SK-N-SH (cell line): ENCODE measurements around the gene TMEM147. TPM values are rescaled to one million over a fixed set of nuclear protein-coding genes. Genes with fewer than 3 reads are reported as not detected.

Experiments used
- CTCF ChIA-PET: fragments of 300-600, 350-600 bp; formaldehyde crosslinking; extraction: SDS; loops from one replicate; lab custom pipeline; 2021; lab: Yijun Ruan, JAX
- POLR2A ChIA-PET: fragments of 350-600 bp; sonication (Branson Sonifier 250); formaldehyde crosslinking; extraction: SDS; loops from one replicate; lab custom pipeline; 2020; ENCODE audit warnings: antibody characterized with exemption, inconsistent platforms; lab: Yijun Ruan, JAX
- DNase-seq: peaks from one replicate; pipeline ENCODE4 v3.0.0; 2012
- H2AFZ ChIP-seq: fragments of 200-600 bp; sonication (generic); 2 replicates; pipeline ENCODE4 v1.8.1; 2016; ENCODE audit warnings: antibody characterized with exemption, mild to moderate bottlenecking, low read depth
- H3F3A ChIP-seq: fragments of 200-600 bp; sonication (generic); replicated peaks from 2 replicates; pipeline ENCODE3; 2016; ENCODE audit warnings: antibody characterized with exemption, mild to moderate bottlenecking; ENCODE audit not compliant: insufficient read depth
- H3K27ac ChIP-seq, 2 experiments: fragments of 200-500 bp in 1 of 2; fragments of 200-600 bp in 1 of 2; sonication (Bioruptor generic) in 1 of 2; sonication (generic), shearing (Covaris generic) in 1 of 2; 2 replicates each; pipeline versions ENCODE4 v1.5.1 to v1.6.1; 2014 to 2016; ENCODE audit warnings: low read depth in 2 of 2, inconsistent platforms in 1 of 2, low read length in 1 of 2, mild to moderate bottlenecking in 1 of 2, mixed read lengths in 1 of 2
- H3K27me3 ChIP-seq: fragments of 200-600 bp; sonication (generic), shearing (Covaris generic); 2 replicates; pipeline ENCODE4 v1.6.1; 2016; ENCODE audit warnings: mixed run types; ENCODE audit not compliant: insufficient read depth
- H3K36me3 ChIP-seq, 2 experiments: fragments of 200-500 bp in 1 of 2; fragments of 200-600 bp in 1 of 2; sonication (Bioruptor generic) in 1 of 2; sonication (generic) in 1 of 2; replicated peaks in 1 of 2; 2 replicates each; pipeline versions ENCODE3 to v1.5.1; 2014 to 2016; ENCODE audit warnings: low read length in 1 of 2, mild to moderate bottlenecking in 1 of 2; ENCODE audit not compliant: insufficient read depth in 2 of 2, control insufficient read depth in 1 of 2
- H3K4me1 ChIP-seq, 2 experiments: fragments of 200-500 bp in 1 of 2; fragments of 200-600 bp in 1 of 2; sonication (Bioruptor generic) in 1 of 2; sonication (generic), shearing (Covaris generic) in 1 of 2; 2 replicates each; pipeline versions ENCODE4 v1.5.1 to v1.6.1; 2014 to 2016; ENCODE audit warnings: low read depth in 1 of 2, low read length in 1 of 2, mixed run types in 1 of 2; ENCODE audit not compliant: insufficient read depth in 2 of 2, control insufficient read depth in 1 of 2
- H3K4me2 ChIP-seq: fragments of 200-600 bp; sonication (generic), shearing (Covaris generic); 2 replicates; pipeline ENCODE4 v1.6.1; 2017; ENCODE audit warnings: mixed run types
- H3K4me3 ChIP-seq, 2 experiments: fragments of 200-500 bp in 1 of 2; fragments of 200-600 bp in 1 of 2; sonication (Bioruptor generic) in 1 of 2; sonication (generic), shearing (Covaris generic) in 1 of 2; 2 replicates each; pipeline versions ENCODE4 v1.5.1 to v1.8.1; 2014 to 2016; ENCODE audit warnings: low read depth in 2 of 2, inconsistent platforms in 1 of 2, low read length in 1 of 2, mild to moderate bottlenecking in 1 of 2, mixed read lengths in 1 of 2, moderate library complexity in 1 of 2
- H3K79me2 ChIP-seq: fragments of 200-600 bp; sonication (generic); 2 replicates; pipeline ENCODE4 v1.8.1; 2017; ENCODE audit warnings: mild to moderate bottlenecking; ENCODE audit not compliant: insufficient read depth
- H3K9ac ChIP-seq: fragments of 200-600 bp; sonication (generic); 2 replicates; pipeline ENCODE4 v1.6.1; 2017; ENCODE audit warnings: mixed run types
- H3K9me2 ChIP-seq: fragments of 200-600 bp; sonication (generic); 2 replicates; pipeline ENCODE4 v1.6.1; 2017; ENCODE audit warnings: mixed run types
- H3K9me3 ChIP-seq: fragments of 200-600 bp; sonication (generic); 2 replicates; pipeline ENCODE4 v1.6.1; 2017; ENCODE audit warnings: mixed run types, mild to moderate bottlenecking, moderate library complexity
- H4K20me1 ChIP-seq: fragments of 200-600 bp; sonication (generic); 2 replicates; pipeline ENCODE4 v1.6.1; 2017; ENCODE audit warnings: mild to moderate bottlenecking, mixed run types; ENCODE audit not compliant: insufficient read depth
- CHD2 ChIP-seq: fragments of 150-350 bp; IDR thresholded peaks from 2 replicates; pipeline ENCODE4 v1.6.1; 2018; ENCODE audit warnings: low read length; ENCODE audit not compliant: partially characterized antibody
- FOSL2 ChIP-seq: IDR thresholded peaks from 2 replicates; pipeline ENCODE4 v1.4.0; 2012; ENCODE audit warnings: low read depth, mild to moderate bottlenecking, moderate library complexity, borderline replicate concordance
- FOXM1 ChIP-seq: IDR thresholded peaks from 2 replicates; pipeline ENCODE4 v1.4.0; 2012; ENCODE audit warnings: low read depth, mild to moderate bottlenecking
- GABPA ChIP-seq: IDR thresholded peaks from 2 replicates; pipeline ENCODE4 v1.4.0; 2012; ENCODE audit warnings: low read depth, mild to moderate bottlenecking
- GATA2 ChIP-seq: sonication (generic); formaldehyde crosslinking; IDR thresholded peaks from 2 replicates; pipeline ENCODE4 v1.5.0; 2020; ENCODE audit warnings: mild to moderate bottlenecking, missing genetic modification reagents
- JUND ChIP-seq: IDR thresholded peaks from 2 replicates; pipeline ENCODE4 v1.4.0; 2012
- MEF2A ChIP-seq: IDR thresholded peaks from 2 replicates; pipeline ENCODE4 v1.4.0; 2012; ENCODE audit warnings: low read depth, borderline replicate concordance
- POLR2AphosphoS5 ChIP-seq: IDR thresholded peaks from 2 replicates; pipeline ENCODE4 v1.6.1; 2012; ENCODE audit warnings: low read depth, low read length
- RAD21 ChIP-seq: IDR thresholded peaks from 2 replicates; pipeline ENCODE4 v1.6.1; 2012; ENCODE audit warnings: mild to moderate bottlenecking, low read length
- RCOR1 ChIP-seq: fragments of 150-350 bp; IDR thresholded peaks from 2 replicates; pipeline ENCODE4 v1.6.1; 2017; ENCODE audit warnings: antibody characterized with exemption, low read length
- RFX5 ChIP-seq: IDR thresholded peaks from 2 replicates; pipeline ENCODE4 v1.6.1; 2012; ENCODE audit warnings: mild to moderate bottlenecking, improper control_type of control experiment, low read length
- RXRA ChIP-seq: IDR thresholded peaks from 2 replicates; pipeline ENCODE4 v1.4.0; 2012; ENCODE audit warnings: low read depth, mild to moderate bottlenecking, borderline replicate concordance
- SIN3A ChIP-seq: IDR thresholded peaks from 2 replicates; pipeline ENCODE4 v1.6.1; 2012; ENCODE audit warnings: low read depth, mild to moderate bottlenecking, low read length, moderate library complexity, borderline replicate concordance
- SMC3 ChIP-seq: IDR thresholded peaks from 2 replicates; pipeline ENCODE4 v1.6.1; 2012; ENCODE audit warnings: low read depth, low read length, improper control_type of control experiment
- TEAD4 ChIP-seq: IDR thresholded peaks from 2 replicates; pipeline ENCODE4 v1.4.0; 2012; ENCODE audit warnings: mild to moderate bottlenecking, borderline replicate concordance; ENCODE audit not compliant: insufficient read depth
- YY1 ChIP-seq: IDR thresholded peaks from 2 replicates; pipeline ENCODE4 v1.4.0; 2012; ENCODE audit warnings: low read depth, mild to moderate bottlenecking
- WGBS: methylation state at CpG from one replicate; pipeline ENCODE4 v1.1.6; 2017; ENCODE audit warnings: low lambda C conversion rate; 5-methylcytosine and 5-hydroxymethylcytosine counted together
- polyA plus RNA-seq, 3 experiments: library from polyadenylated mRNA; depleted of rRNA; stranded (reverse); fragments of >200 nt; gene quantifications; 2 replicates each; pipeline ENCODE4 v1.2.3, GENCODE V29; 2012
- TF ChIP-seq, protein P1 (sequence below): fragments of 200-600 bp; sonication (generic); IDR thresholded peaks from 2 replicates; pipeline ENCODE4 v1.6.1; 2017; ENCODE audit warnings: antibody characterized with exemption, mild to moderate bottlenecking, moderate library complexity
- TF ChIP-seq, protein P2 (sequence below): IDR thresholded peaks from 2 replicates; pipeline ENCODE4 v1.4.0; 2012; ENCODE audit warnings: low read depth
- TF ChIP-seq, protein P3 (sequence below): IDR thresholded peaks from 2 replicates; pipeline ENCODE4 v1.4.0; 2012; ENCODE audit warnings: low read depth, borderline replicate concordance
- TF ChIP-seq, protein P4 (sequence below): IDR thresholded peaks from 2 replicates; pipeline ENCODE4; 2012

The TMEM147 gene
- polyA plus RNA-seq, 1 of the 3 experiments (the other 2 are of a cell fraction), result 202 TPM

DNA sequence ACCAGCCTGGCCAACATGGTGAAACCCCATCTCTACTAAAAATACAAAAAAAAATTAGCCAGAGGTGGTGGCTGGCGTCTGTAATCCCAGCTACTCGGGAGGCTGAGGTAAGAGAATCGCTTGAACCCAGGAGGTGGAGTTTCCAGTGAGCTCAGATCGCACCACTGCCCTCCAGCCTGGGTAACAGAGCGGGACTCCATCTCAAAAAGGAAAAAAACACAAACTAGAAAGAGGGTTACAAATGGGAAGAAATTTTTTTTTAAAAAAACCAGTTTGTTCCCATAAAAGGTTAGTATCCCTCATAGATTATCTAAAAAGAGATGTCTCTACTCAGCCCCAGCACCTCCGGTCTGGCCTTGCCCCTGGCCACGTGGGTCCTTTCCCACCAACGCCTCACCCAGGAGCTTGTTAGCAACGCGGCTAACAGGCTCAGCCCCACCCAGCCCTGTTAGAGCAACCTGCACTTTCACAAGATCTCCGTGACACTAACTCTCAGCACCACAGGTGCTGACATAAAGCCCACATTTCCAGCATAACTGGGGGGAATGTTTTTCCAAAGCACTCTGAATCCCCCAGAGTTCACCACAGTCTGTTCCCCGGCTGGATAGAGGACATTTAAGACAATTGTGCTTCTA is 36.3 kb upstream of the TMEM147 start (continued):
- TF ChIP-seq MEF2A (no peak), GATA2 (no peak)

DNA sequence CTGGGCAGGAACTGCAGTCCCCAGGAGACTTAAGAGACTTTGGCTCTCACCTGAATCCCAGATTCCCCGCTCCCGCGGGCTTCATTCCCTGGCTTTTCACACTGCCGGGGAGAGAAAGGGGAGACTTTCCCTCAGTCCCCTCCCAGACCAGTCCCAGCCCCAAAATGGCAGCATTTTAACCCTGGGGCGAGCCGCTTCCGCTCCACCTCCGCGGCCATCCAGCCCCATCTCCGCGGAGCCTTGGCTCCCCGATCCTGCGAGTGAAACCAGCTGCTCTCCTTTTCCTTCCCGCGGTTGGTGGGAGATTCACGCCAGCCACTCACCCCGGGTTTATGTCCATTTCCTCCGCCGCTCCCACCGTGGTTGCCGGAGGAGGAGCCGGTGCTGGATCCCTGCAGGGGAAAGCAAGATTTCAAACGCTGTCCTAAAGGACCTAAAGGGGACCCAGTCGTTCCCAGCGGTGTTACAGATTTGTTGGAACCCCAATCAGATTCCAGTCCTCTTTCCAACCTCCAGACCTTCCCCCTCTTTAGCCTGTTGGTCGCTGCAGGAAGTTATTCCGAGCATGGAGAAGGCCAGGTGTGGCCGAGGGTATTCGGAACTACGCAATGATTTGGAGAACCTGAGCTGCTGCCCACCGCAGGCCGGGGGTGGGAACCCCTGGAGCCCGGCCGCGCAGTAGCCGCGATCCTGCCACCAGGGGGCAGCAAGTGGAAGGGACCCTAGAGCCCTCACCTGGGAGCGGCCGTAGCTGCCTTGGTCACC is 35.4 kb upstream of the TMEM147 start:
- no peak overlapping the region for H3K9ac ChIP-seq
- H3K4me2 ChIP-seq, result peak overlapping the region; percentile 53
- POLR2A ChIA-PET, result interaction anchor here (0.6 kb wide), 1 partner anchor 11 kb away, joined by 4 read pairs; no protein-coding TSS in a partner anchor
- under 1% methylated on average over 33 of the region's 39 CpGs for WGBS
- H3K9me2 ChIP-seq, result no peaks in the 10 kb centered on the region
- H4K20me1 ChIP-seq, result no peaks in the 10 kb centered on the region
- H3K79me2 ChIP-seq, result no peaks in the 10 kb centered on the region
- no peaks in the 10 kb centered on the region for H3K9me3 ChIP-seq
- TF ChIP-seq FOSL2 (no peak), TEAD4 (peak; percentile 61; the same call in 1 of the 2 replicates), JUND (no peak), SMC3 (peak; percentile 37; the same call in 1 of the 2 replicates), RAD21 (peak; percentile 42)
- TF ChIP-seq, protein P1, sequence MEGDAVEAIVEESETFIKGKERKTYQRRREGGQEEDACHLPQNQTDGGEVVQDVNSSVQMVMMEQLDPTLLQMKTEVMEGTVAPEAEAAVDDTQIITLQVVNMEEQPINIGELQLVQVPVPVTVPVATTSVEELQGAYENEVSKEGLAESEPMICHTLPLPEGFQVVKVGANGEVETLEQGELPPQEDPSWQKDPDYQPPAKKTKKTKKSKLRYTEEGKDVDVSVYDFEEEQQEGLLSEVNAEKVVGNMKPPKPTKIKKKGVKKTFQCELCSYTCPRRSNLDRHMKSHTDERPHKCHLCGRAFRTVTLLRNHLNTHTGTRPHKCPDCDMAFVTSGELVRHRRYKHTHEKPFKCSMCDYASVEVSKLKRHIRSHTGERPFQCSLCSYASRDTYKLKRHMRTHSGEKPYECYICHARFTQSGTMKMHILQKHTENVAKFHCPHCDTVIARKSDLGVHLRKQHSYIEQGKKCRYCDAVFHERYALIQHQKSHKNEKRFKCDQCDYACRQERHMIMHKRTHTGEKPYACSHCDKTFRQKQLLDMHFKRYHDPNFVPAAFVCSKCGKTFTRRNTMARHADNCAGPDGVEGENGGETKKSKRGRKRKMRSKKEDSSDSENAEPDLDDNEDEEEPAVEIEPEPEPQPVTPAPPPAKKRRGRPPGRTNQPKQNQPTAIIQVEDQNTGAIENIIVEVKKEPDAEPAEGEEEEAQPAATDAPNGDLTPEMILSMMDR, result peak; percentile 88
- CTCF ChIA-PET, result interaction anchor here (0.5 to 8.3 kb wide), 43 partner anchors 8 to 332 kb away, joined by 3 to 127 read pairs (median 4); partner anchors contain the start of genes ATP4A, FFAR3 and KRTDAP
- H3F3A ChIP-seq, result no peaks in the 10 kb centered on the region
- no peaks in the 10 kb centered on the region; a peak in 2 of 4 replicates for H3K4me1 ChIP-seq
- H3K27ac ChIP-seq, result no peak overlapping the region
- H2AFZ ChIP-seq, result 0 out of 2 replicates have a peak overlapping the region, but pooled peaks have one; percentile 66
- peak; percentile 90 for DNase-seq
- H3K36me3 ChIP-seq, result no peaks in the 10 kb centered on the region
- peaks cover 86% of the 10 kb centered on the region for H3K27me3 ChIP-seq
- peak overlapping the region in 1 of 2 experiments; percentile 46; a peak in 1 of 4 replicates for H3K4me3 ChIP-seq

DNA sequence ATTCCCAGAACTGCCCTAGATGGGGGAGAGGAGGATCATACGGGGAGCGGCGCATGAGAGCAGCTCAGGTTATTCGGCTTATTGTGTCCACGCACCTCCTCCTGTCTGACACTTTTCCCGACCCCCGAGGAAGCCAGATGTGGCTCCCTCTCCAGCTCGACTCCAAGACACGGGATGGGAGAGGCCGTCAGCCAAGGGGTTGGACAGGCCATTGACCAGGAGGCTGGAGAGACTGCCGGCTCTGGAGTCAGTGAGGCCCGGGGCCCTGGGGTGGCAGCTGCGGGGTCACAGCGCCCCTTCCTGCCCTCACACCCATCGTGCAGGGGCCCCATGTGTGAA is 34.8 kb upstream of the TMEM147 start:
- Histone ChIP-seq H3K79me2 (no peaks in the 10 kb centered on the region), H3K4me2 (peak overlapping the region; percentile 53; the same call in 1 of the 2 replicates), H3K9me2 (no peaks in the 10 kb centered on the region), H3K36me3 (no peaks in the 10 kb centered on the region), H3K27ac (no peak overlapping the region), H3K9ac (no peak overlapping the region), H3K9me3 (no peaks in the 10 kb centered on the region), H4K20me1 (no peaks in the 10 kb centered on the region), H2AFZ (no peak overlapping the region), H3F3A (no peaks in the 10 kb centered on the region), H3K4me1 (no peaks in the 10 kb centered on the region; a peak in 2 of 4 replicates), H3K27me3 (peaks cover 81% of the 10 kb centered on the region), H3K4me3 (peak overlapping the region in 1 of 2 experiments; percentile 46; a peak in 1 of 4 replicates)
- POLR2A ChIA-PET, result interaction anchor here (0.6 kb wide), 1 partner anchor 10 kb away, joined by 4 read pairs; no protein-coding TSS in a partner anchor
- TF ChIP-seq RAD21 (no peak), RCOR1 (no peak), RXRA (no peak), FOXM1 (no peak), POLR2AphosphoS5 (no peak), GABPA (no peak), RFX5 (no peak), CHD2 (no peak), TEAD4 (no peak), YY1 (no peak), SIN3A (no peak)
- TF ChIP-seq, protein P2, sequence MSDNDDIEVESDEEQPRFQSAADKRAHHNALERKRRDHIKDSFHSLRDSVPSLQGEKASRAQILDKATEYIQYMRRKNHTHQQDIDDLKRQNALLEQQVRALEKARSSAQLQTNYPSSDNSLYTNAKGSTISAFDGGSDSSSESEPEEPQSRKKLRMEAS, result no peak
- TF ChIP-seq, protein P3, sequence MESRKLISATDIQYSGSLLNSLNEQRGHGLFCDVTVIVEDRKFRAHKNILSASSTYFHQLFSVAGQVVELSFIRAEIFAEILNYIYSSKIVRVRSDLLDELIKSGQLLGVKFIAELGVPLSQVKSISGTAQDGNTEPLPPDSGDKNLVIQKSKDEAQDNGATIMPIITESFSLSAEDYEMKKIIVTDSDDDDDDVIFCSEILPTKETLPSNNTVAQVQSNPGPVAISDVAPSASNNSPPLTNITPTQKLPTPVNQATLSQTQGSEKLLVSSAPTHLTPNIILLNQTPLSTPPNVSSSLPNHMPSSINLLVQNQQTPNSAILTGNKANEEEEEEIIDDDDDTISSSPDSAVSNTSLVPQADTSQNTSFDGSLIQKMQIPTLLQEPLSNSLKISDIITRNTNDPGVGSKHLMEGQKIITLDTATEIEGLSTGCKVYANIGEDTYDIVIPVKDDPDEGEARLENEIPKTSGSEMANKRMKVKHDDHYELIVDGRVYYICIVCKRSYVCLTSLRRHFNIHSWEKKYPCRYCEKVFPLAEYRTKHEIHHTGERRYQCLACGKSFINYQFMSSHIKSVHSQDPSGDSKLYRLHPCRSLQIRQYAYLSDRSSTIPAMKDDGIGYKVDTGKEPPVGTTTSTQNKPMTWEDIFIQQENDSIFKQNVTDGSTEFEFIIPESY, result no peak
- TF ChIP-seq, protein P4, sequence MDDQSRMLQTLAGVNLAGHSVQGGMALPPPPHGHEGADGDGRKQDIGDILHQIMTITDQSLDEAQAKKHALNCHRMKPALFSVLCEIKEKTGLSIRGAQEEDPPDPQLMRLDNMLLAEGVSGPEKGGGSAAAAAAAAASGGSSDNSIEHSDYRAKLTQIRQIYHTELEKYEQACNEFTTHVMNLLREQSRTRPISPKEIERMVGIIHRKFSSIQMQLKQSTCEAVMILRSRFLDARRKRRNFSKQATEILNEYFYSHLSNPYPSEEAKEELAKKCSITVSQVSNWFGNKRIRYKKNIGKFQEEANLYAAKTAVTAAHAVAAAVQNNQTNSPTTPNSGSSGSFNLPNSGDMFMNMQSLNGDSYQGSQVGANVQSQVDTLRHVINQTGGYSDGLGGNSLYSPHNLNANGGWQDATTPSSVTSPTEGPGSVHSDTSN, result no peak
- DNase-seq, result no peak
- CTCF ChIA-PET, result interaction anchor here (0.5 to 8.3 kb wide), 42 partner anchors 8 to 333 kb away, joined by 3 to 127 read pairs (median 4); partner anchors contain the start of genes ATP4A, FFAR3 and KRTDAP
- WGBS, result 2% methylated on average over 13 of the region's 15 CpGs
